Osteoblast (primary cell): ENCODE results near the gene HDAC4. TPM values are rescaled to one million over a fixed set of nuclear protein-coding genes. Genes with fewer than 3 reads are reported as not detected.

ENCODE experiments used
- DNase-seq: peaks from one replicate; pipeline ENCODE4 v3.0.0; 2011; ENCODE audit warnings: low spot score, mixed read lengths; ENCODE audit not compliant: insufficient read length; ENCODE audit errors: missing footprints
- H2AFZ ChIP-seq: 2 replicates; pipeline ENCODE4 v1.6.0; 2011; ENCODE audit warnings: mild to moderate bottlenecking, low read length
- H3K27ac ChIP-seq: 2 replicates; pipeline ENCODE4 v1.5.1; 2011; ENCODE audit warnings: mild to moderate bottlenecking, low read depth, low read length, moderate library complexity
- H3K27me3 ChIP-seq: 2 replicates; pipeline ENCODE4 v1.6.0; 2012; ENCODE audit warnings: mild to moderate bottlenecking, control low read depth, inconsistent platforms, low read length, moderate library complexity; ENCODE audit not compliant: insufficient read depth
- H3K36me3 ChIP-seq: 2 replicates; pipeline ENCODE4 v1.5.1; 2011; ENCODE audit warnings: mild to moderate bottlenecking, low read length, control low read depth, moderate library complexity; ENCODE audit not compliant: insufficient read depth
- H3K4me1 ChIP-seq: 2 replicates; pipeline ENCODE4 v1.5.1; 2011; ENCODE audit warnings: mild to moderate bottlenecking, low read length, control low read depth, moderate library complexity; ENCODE audit not compliant: insufficient read depth
- H3K4me2 ChIP-seq: 2 replicates; pipeline ENCODE4 v1.6.0; 2011; ENCODE audit warnings: mild to moderate bottlenecking, low read length; ENCODE audit not compliant: insufficient read depth
- H3K4me3 ChIP-seq: fragments of 200-600 bp; sonication (generic); 3 replicates; pipeline ENCODE4 v1.5.1; 2012; ENCODE audit warnings: mild to moderate bottlenecking, low read length, inconsistent platforms; ENCODE audit not compliant: insufficient read depth
- H3K79me2 ChIP-seq: 2 replicates; pipeline ENCODE4 v1.6.0; 2012; ENCODE audit warnings: mild to moderate bottlenecking, low read length, control low read depth, inconsistent platforms; ENCODE audit not compliant: insufficient read depth
- H3K9me3 ChIP-seq: 2 replicates; pipeline ENCODE4 v1.5.1; 2011; ENCODE audit warnings: low read depth, low read length, control low read depth
- H4K20me1 ChIP-seq: 2 replicates; pipeline ENCODE4 v1.6.0; 2012; ENCODE audit warnings: mild to moderate bottlenecking, low read length, control low read depth; ENCODE audit not compliant: insufficient read depth
- CTCF ChIP-seq: IDR thresholded peaks from 2 replicates; pipeline ENCODE4 v1.5.1; 2011; ENCODE audit warnings: mild to moderate bottlenecking, low read depth, low read length, moderate library complexity; ENCODE audit errors: extremely low read depth
- total RNA-seq: library from RNA; depleted of rRNA; stranded (reverse); fragments of >200 nt; gene quantifications from 2 replicates; pipeline ENCODE4 v1.2.3, GENCODE V29; 2012

The HDAC4 gene
- total RNA-seq, 1 donor: 30.8 TPM

GRCh38 chr2:239363946-239364637, 36.7 kb downstream of the HDAC4 start:
- Histone ChIP-seq H3K4me3 (no peak overlapping the region), H3K36me3 (no peaks in the 10 kb centered on the region), H3K79me2 (peaks cover 28% of the 10 kb centered on the region), H3K9me3 (no peaks in the 10 kb centered on the region), H2AFZ (no peak overlapping the region), H3K27ac (no peak overlapping the region), H4K20me1 (peaks cover 47% of the 10 kb centered on the region), H3K4me1 (no peaks in the 10 kb centered on the region), H3K27me3 (no peaks in the 10 kb centered on the region), H3K4me2 (no peak overlapping the region)
- TF ChIP-seq CTCF: no peak
- peak; percentile 34 for DNase-seq

- no peaks in the 10 kb centered on the region for H3K9me3 ChIP-seq
- H3K27me3 ChIP-seq: no peaks in the 10 kb centered on the region
- H4K20me1 ChIP-seq: peaks cover 45% of the 10 kb centered on the region
- H3K4me3 ChIP-seq: no peak overlapping the region
- H3K27ac ChIP-seq: no peak overlapping the region
- no peaks in the 10 kb centered on the region for H3K36me3 ChIP-seq
- no peak overlapping the region for H2AFZ ChIP-seq
- no peaks in the 10 kb centered on the region for H3K4me1 ChIP-seq
- DNase-seq: no peak
- no peak for TF ChIP-seq CTCF
- peaks cover 28% of the 10 kb centered on the region for H3K79me2 ChIP-seq
- H3K4me2 ChIP-seq: no peak overlapping the region
Observed at GRCh38 chr2:239362507-239362906, 38.3 kb downstream of the HDAC4 start.

- DNase-seq: no peak
- H3K9me3 ChIP-seq: no peaks in the 10 kb centered on the region
Observed at GRCh38 chr2:239361311-239361642, 39.5 kb downstream of the HDAC4 start.

More at GRCh38 chr2:239361311-239361642, 39.5 kb downstream of the HDAC4 start:
- Histone ChIP-seq H3K4me2 (no peak overlapping the region), H3K27ac (no peak overlapping the region), H3K36me3 (no peaks in the 10 kb centered on the region), H2AFZ (no peak overlapping the region), H3K4me3 (no peak overlapping the region), H3K79me2 (peaks cover 28% of the 10 kb centered on the region), H3K27me3 (no peaks in the 10 kb centered on the region), H4K20me1 (peaks cover 45% of the 10 kb centered on the region), H3K4me1 (no peaks in the 10 kb centered on the region)
- TF ChIP-seq CTCF: peak; percentile 41
